Astrocyte of the cerebellum (primary cell): ENCODE results near the gene ZNF771.
A peak's percentile ranks its signal among the peaks of the same experiment; 100 is the strongest.

ENCODE experiments used
- DNase-seq: peaks from one replicate; pipeline ENCODE4 v3.0.0-alpha.2; 2011; ENCODE audit warnings: low read depth
- H3K4me3 ChIP-seq: 2 replicates; pipeline ENCODE4 v1.5.1; 2011; ENCODE audit warnings: mild to moderate bottlenecking, low read depth, low read length, moderate library complexity
- in situ Hi-C: cut with HindIII; loops from 2 replicates; pipeline ENCODE4 v1.10.0; 2017; ENCODE audit warnings: low sequenced_read_pairs
- TF ChIP-seq, protein P1 (sequence below): IDR thresholded peaks from 2 replicates; pipeline ENCODE4 v1.5.1; 2012; ENCODE audit warnings: low read length, low read depth, moderate library complexity, mild to moderate bottlenecking; ENCODE audit errors: missing control alignments

ZNF771 gene

GRCh38 chr16:30407102-30407803 lies at the start of gene ZNF771:
Gene ZNF771 (plus strand): TSS chr16:30407606. CDS start chr16:30408054, 448 bp downstream.
- TF ChIP-seq, protein P1, sequence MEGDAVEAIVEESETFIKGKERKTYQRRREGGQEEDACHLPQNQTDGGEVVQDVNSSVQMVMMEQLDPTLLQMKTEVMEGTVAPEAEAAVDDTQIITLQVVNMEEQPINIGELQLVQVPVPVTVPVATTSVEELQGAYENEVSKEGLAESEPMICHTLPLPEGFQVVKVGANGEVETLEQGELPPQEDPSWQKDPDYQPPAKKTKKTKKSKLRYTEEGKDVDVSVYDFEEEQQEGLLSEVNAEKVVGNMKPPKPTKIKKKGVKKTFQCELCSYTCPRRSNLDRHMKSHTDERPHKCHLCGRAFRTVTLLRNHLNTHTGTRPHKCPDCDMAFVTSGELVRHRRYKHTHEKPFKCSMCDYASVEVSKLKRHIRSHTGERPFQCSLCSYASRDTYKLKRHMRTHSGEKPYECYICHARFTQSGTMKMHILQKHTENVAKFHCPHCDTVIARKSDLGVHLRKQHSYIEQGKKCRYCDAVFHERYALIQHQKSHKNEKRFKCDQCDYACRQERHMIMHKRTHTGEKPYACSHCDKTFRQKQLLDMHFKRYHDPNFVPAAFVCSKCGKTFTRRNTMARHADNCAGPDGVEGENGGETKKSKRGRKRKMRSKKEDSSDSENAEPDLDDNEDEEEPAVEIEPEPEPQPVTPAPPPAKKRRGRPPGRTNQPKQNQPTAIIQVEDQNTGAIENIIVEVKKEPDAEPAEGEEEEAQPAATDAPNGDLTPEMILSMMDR: no peak
- peak; percentile 51 for DNase-seq
- in situ Hi-C loops: no loop called here
- peak within 1 kb of the TSS; percentile 78 for H3K4me3 ChIP-seq

GRCh38 chr16:30357715-30358576 lies 49.5 kb upstream of the ZNF771 start:
- TF ChIP-seq, protein P1: no peak
- no peak overlapping the region for H3K4me3 ChIP-seq
- in situ Hi-C loops: no loop called here
- no peak for DNase-seq

- H3K4me3 ChIP-seq: no peak overlapping the region
- no peak for DNase-seq
- TF ChIP-seq, protein P1: no peak
- in situ Hi-C loops: no loop called here
Observed at GRCh38 chr16:30358577-30358936, 48.8 kb upstream of the ZNF771 start.

- TF ChIP-seq, protein P1: no peak
- no peak overlapping the region for H3K4me3 ChIP-seq
- in situ Hi-C loops: no loop called here
- DNase-seq: no peak
Observed at GRCh38 chr16:30358990-30359870, 48.2 kb upstream of the ZNF771 start.

- TF ChIP-seq, protein P1: no peak
- no peak overlapping the region for H3K4me3 ChIP-seq
- in situ Hi-C loops: no loop called here
- no peak for DNase-seq
Observed at GRCh38 chr16:30359871-30360170, 47.6 kb upstream of the ZNF771 start.

DNA sequence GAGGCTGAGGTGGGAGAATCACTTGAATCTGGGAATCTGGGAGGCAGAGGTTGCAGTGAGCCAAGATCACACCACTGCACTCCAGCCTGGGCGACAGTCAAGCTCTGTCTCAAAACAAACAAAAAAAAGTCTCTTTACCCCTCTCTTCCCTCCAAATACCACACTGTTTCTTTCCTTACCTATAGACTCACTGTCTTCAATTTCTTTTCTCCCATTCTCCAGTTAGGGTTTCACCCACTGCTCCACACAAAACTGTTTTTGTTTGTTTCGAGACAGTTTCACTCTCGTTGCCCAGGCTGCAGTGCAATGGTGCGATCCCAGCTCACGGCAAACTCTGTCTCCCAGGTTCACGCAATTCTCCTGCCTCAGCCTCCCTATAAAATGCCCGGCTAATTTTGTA lies 46.2 kb upstream of the ZNF771 start:
- DNase-seq: no peak
- no peak overlapping the region for H3K4me3 ChIP-seq
- TF ChIP-seq, protein P1: no peak
- in situ Hi-C loops: no loop called here
